Mammary epithelial cell (primary cell): Measurements from ENCODE around the gene SEC61A1.

Experiments
- EZH2 ChIP-seq: IDR thresholded peaks from 2 replicates; pipeline ENCODE4 v1.6.1; 2012; ENCODE audit warnings: low read length, inconsistent platforms, borderline replicate concordance
- TF ChIP-seq, protein P1 (sequence below), 2 donors: IDR thresholded peaks in 1 of 2; conservative IDR thresholded peaks in 1 of 2; 2 replicates each; pipeline ENCODE4 v1.5.1; 2011 to 2012; ENCODE audit warnings: inconsistent platforms in 2 of 2, low read length in 2 of 2, mild to moderate bottlenecking in 2 of 2, control low read depth in 1 of 2, low read depth in 1 of 2; ENCODE audit not compliant: insufficient read depth in 1 of 2; ENCODE audit errors: extremely low read depth in 1 of 2

GRCh38 chr3:128064962-128065361 is 12.7 kb downstream of the SEC61A1 start:
- TF ChIP-seq, protein P1, sequence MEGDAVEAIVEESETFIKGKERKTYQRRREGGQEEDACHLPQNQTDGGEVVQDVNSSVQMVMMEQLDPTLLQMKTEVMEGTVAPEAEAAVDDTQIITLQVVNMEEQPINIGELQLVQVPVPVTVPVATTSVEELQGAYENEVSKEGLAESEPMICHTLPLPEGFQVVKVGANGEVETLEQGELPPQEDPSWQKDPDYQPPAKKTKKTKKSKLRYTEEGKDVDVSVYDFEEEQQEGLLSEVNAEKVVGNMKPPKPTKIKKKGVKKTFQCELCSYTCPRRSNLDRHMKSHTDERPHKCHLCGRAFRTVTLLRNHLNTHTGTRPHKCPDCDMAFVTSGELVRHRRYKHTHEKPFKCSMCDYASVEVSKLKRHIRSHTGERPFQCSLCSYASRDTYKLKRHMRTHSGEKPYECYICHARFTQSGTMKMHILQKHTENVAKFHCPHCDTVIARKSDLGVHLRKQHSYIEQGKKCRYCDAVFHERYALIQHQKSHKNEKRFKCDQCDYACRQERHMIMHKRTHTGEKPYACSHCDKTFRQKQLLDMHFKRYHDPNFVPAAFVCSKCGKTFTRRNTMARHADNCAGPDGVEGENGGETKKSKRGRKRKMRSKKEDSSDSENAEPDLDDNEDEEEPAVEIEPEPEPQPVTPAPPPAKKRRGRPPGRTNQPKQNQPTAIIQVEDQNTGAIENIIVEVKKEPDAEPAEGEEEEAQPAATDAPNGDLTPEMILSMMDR (conservative IDR thresholded peaks at IDR 0.05 in 1 of 2, IDR thresholded peaks at IDR 0.05 in 1 of 2; ENCODE audit: extremely low read depth in 1 of 2, insufficient read depth in 1 of 2, low read depth in 1 of 2, low read length in 2 of 2): no peak
- no peak for TF ChIP-seq EZH2
